Measurements from ENCODE around the gene KIAA0513.

The KIAA0513 gene

GRCh38 chr16:85041219-85042166 is 13.9 kb downstream of the KIAA0513 start:
- WGBS, 2 experiments (ENCODE audit: insufficient coverage in 2 of 2) = 91 to 95% methylated on average over 26 of the region's 27 CpGs
- Histone ChIP-seq H3K4me3 (ENCODE audit: extremely low read depth, insufficient read depth, low read length, poor library complexity, severe bottlenecking) (no peak overlapping the region), H3K4me1 (ENCODE audit: control insufficient read depth, insufficient read depth, low read length, poor library complexity, severe bottlenecking) (peaks cover 8% of the 10 kb centered on the region), H3K27ac (ENCODE audit: low read depth, low read length, severe bottlenecking) (no peak overlapping the region), H3K36me3 (ENCODE audit: control insufficient read depth, insufficient read depth, low read length) (no peaks in the 10 kb centered on the region), H3K9me3 (ENCODE audit: control insufficient read depth, low read length) (no peaks in the 10 kb centered on the region)

- no peaks in the 10 kb centered on the region for H3K9me3 ChIP-seq (ENCODE audit: control insufficient read depth, low read length)
- H3K27ac ChIP-seq (ENCODE audit: low read depth, low read length, severe bottlenecking) = no peak overlapping the region
- no peak overlapping the region for H3K4me3 ChIP-seq (ENCODE audit: extremely low read depth, insufficient read depth, low read length, poor library complexity, severe bottlenecking)
- no peaks in the 10 kb centered on the region for H3K36me3 ChIP-seq (ENCODE audit: control insufficient read depth, insufficient read depth, low read length)
- 80 to 92% methylated on average over 5 to 6 of the region's 6 CpGs for WGBS, 2 experiments (ENCODE audit: insufficient coverage in 2 of 2)
- peaks cover 7% of the 10 kb centered on the region for H3K4me1 ChIP-seq (ENCODE audit: control insufficient read depth, insufficient read depth, low read length, poor library complexity, severe bottlenecking)
Observed at GRCh38 chr16:85042167-85042526, 14.6 kb downstream of the KIAA0513 start.

GRCh38 chr16:85042606-85043005 is 15.0 kb downstream of the KIAA0513 start:
- Histone ChIP-seq H3K36me3 (ENCODE audit: control insufficient read depth, insufficient read depth, low read length) (no peaks in the 10 kb centered on the region), H3K4me3 (ENCODE audit: extremely low read depth, insufficient read depth, low read length, poor library complexity, severe bottlenecking) (no peak overlapping the region), H3K27ac (ENCODE audit: low read depth, low read length, severe bottlenecking) (no peak overlapping the region), H3K4me1 (ENCODE audit: control insufficient read depth, insufficient read depth, low read length, poor library complexity, severe bottlenecking) (peaks cover 4% of the 10 kb centered on the region), H3K9me3 (ENCODE audit: control insufficient read depth, low read length) (no peaks in the 10 kb centered on the region)
- WGBS, 2 experiments (ENCODE audit: insufficient coverage in 2 of 2) = 94 to 95% methylated on average over 2 of the region's 6 CpGs

DNA sequence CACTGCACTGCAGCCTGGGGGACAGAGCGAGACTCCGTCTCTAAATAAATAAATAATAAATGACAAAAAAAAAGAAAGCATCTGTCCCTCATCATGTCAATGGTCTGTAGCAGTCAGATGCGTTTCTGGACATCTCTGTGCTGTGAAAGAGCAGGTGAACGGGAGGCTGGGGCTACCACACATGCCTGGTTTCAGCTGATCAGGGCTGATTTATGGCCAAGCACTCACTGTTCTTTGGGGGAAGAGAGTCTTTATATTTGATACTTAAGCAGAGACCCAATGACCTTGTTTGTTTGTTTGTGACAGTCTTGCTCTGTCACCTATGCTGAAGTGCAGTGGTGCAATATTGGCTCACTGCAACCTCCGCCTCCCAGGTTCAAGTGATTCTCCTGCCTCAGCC is 17.5 kb downstream of the KIAA0513 start:
- H3K36me3 ChIP-seq (ENCODE audit: control insufficient read depth, insufficient read depth, low read length) = no peaks in the 10 kb centered on the region
- WGBS, 2 experiments (ENCODE audit: insufficient coverage in 2 of 2) = 100% methylated on average over 1 to 2 of the region's 5 CpGs
- H3K27ac ChIP-seq (ENCODE audit: low read depth, low read length, severe bottlenecking) = no peak overlapping the region
- peaks cover 4% of the 10 kb centered on the region for H3K4me1 ChIP-seq (ENCODE audit: control insufficient read depth, insufficient read depth, low read length, poor library complexity, severe bottlenecking)
- H3K4me3 ChIP-seq (ENCODE audit: extremely low read depth, insufficient read depth, low read length, poor library complexity, severe bottlenecking) = no peak overlapping the region
- no peaks in the 10 kb centered on the region for H3K9me3 ChIP-seq (ENCODE audit: control insufficient read depth, low read length)

DNA sequence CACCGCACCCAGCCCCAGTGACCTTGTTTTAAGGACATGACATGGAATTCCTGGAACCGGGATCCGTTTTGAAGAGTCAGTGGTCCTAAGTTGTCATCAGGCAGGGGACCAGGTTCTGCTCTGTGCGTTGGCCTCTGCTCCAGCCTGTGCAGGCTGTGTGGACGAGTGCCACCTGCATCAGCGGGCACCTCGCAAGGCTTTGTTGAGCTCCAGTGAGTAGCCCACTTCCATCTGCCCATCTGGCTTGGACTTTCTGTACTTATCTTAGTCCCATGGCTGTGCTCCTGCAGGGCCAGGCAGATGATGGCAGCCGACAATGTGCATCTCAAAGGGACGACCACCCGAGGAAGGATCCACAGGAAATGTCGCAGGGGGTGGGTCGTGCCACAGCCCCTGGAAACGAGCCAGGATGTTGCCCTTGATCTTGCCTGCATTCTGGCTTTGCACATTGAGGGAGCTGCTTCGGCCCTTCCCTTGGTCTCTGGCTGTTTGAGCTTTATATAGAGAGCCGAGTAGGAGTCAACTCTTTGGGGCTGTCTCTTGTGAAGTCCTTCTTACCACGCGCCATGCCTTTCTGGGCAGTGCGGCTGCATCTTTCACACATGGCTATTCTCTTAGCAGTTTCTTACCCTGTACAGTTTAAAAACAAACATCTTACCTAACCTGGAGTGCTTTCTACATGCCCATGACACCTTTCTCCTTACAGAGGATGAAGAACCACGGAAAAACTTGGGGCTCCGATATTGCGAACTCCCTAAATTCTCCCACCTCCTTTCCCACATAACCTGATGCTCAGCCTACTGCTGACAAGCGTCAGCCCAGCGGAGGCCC is 18.3 kb downstream of the KIAA0513 start:
- Histone ChIP-seq H3K4me3 (ENCODE audit: extremely low read depth, insufficient read depth, low read length, poor library complexity, severe bottlenecking) (no peak overlapping the region), H3K9me3 (ENCODE audit: control insufficient read depth, low read length) (no peaks in the 10 kb centered on the region), H3K36me3 (ENCODE audit: control insufficient read depth, insufficient read depth, low read length) (no peaks in the 10 kb centered on the region), H3K4me1 (ENCODE audit: control insufficient read depth, insufficient read depth, low read length, poor library complexity, severe bottlenecking) (peaks cover 4% of the 10 kb centered on the region), H3K27ac (ENCODE audit: low read depth, low read length, severe bottlenecking) (no peak overlapping the region)
- WGBS, 2 experiments (ENCODE audit: insufficient coverage in 2 of 2) = 92 to 93% methylated on average over 23 of the region's 23 CpGs

- Histone ChIP-seq H3K9me3 (ENCODE audit: control insufficient read depth, low read length) (no peaks in the 10 kb centered on the region), H3K36me3 (ENCODE audit: control insufficient read depth, insufficient read depth, low read length) (no peaks in the 10 kb centered on the region), H3K27ac (ENCODE audit: low read depth, low read length, severe bottlenecking) (no peak overlapping the region), H3K4me1 (ENCODE audit: control insufficient read depth, insufficient read depth, low read length, poor library complexity, severe bottlenecking) (peaks cover 7% of the 10 kb centered on the region), H3K4me3 (ENCODE audit: extremely low read depth, insufficient read depth, low read length, poor library complexity, severe bottlenecking) (no peak overlapping the region)
- WGBS, 2 experiments (ENCODE audit: insufficient coverage in 2 of 2) = 94 to 98% methylated on average over 5 to 7 of the region's 8 CpGs
Observed at GRCh38 chr16:85046472-85046916, 18.9 kb downstream of the KIAA0513 start.

DNA sequence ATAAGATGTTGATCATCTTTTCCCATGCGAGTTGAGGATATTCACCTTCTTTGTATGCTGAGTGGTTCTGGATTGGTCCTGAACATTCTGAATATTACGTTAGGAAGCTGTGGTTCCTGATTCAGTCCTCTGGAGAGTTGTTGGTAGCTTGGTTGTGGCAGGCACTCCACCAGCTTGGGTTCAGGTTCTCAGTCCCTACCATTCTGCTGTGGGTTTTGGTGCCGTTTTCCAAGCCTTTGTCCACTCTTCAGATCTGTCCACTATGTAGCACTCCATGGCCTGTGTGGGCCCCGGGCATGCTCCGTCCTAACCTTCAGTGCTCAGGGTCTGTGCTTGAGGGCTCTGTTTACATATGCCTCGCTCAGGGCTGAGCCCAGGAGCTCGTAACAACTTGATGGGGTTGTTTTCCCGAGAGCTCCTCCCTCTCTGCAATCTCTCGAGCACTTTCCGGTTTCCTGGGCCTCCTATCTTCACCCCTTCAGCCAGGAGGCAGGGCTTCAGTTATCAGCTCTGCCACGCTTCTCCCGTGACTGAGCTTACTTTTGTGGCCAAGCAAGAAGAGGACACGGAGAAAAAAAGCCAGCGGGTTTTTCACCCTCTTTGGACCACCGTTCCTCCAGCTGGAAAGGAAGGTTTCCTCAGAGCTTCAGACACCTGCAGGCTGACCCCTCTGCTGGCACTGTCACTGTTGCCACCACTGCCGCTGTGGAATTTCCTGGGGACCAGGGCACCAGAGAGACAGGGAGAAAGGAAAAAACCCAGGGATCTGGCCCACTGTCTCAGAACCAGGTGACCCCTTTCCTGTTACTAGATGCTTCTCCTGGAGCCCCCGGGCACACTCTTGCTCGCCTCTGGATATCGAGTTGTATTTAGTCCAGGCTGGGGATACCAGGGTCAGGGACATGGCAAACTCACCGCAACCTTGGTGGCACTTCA is 19.6 kb downstream of the KIAA0513 start:
- Histone ChIP-seq H3K27ac (ENCODE audit: low read depth, low read length, severe bottlenecking) (no peak overlapping the region), H3K4me1 (ENCODE audit: control insufficient read depth, insufficient read depth, low read length, poor library complexity, severe bottlenecking) (peaks cover 5% of the 10 kb centered on the region)
- WGBS, 2 experiments (ENCODE audit: insufficient coverage in 2 of 2) = 71 to 82% methylated on average over 16 to 17 of the region's 20 CpGs

GRCh38 chr16:85047867-85048455 is 20.4 kb downstream of the KIAA0513 start:
- Histone ChIP-seq H3K4me1 (ENCODE audit: control insufficient read depth, insufficient read depth, low read length, poor library complexity, severe bottlenecking) (peaks cover 3% of the 10 kb centered on the region), H3K4me3 (ENCODE audit: extremely low read depth, insufficient read depth, low read length, poor library complexity, severe bottlenecking) (no peak overlapping the region), H3K36me3 (ENCODE audit: control insufficient read depth, insufficient read depth, low read length) (no peaks in the 10 kb centered on the region), H3K9me3 (ENCODE audit: control insufficient read depth, low read length) (no peaks in the 10 kb centered on the region), H3K27ac (ENCODE audit: low read depth, low read length, severe bottlenecking) (no peak overlapping the region)
- 89% methylated on average over 7 to 10 of the region's 11 CpGs for WGBS, 2 experiments (ENCODE audit: insufficient coverage in 2 of 2)

More for the DNA sequence above, 19.6 kb downstream of the KIAA0513 start:
- Histone ChIP-seq H3K9me3 (ENCODE audit: control insufficient read depth, low read length) (no peaks in the 10 kb centered on the region), H3K36me3 (ENCODE audit: control insufficient read depth, insufficient read depth, low read length) (no peaks in the 10 kb centered on the region), H3K4me3 (ENCODE audit: extremely low read depth, insufficient read depth, low read length, poor library complexity, severe bottlenecking) (no peak overlapping the region)

GRCh38 chr16:85048921-85049562 is 21.4 kb downstream of the KIAA0513 start:
- Histone ChIP-seq H3K36me3 (ENCODE audit: control insufficient read depth, insufficient read depth, low read length) (no peaks in the 10 kb centered on the region), H3K9me3 (ENCODE audit: control insufficient read depth, low read length) (no peaks in the 10 kb centered on the region), H3K4me3 (ENCODE audit: extremely low read depth, insufficient read depth, low read length, poor library complexity, severe bottlenecking) (no peak overlapping the region), H3K4me1 (ENCODE audit: control insufficient read depth, insufficient read depth, low read length, poor library complexity, severe bottlenecking) (peaks cover 3% of the 10 kb centered on the region), H3K27ac (ENCODE audit: low read depth, low read length, severe bottlenecking) (no peak overlapping the region)
- 93 to 96% methylated on average over 16 to 17 of the region's 17 CpGs for WGBS, 2 experiments (ENCODE audit: insufficient coverage in 2 of 2)

All from mesodermal cell (in vitro differentiated cells).